ENCODE measurements around the gene POLA1. TPM values are rescaled to one million over a fixed set of nuclear protein-coding genes. Genes with fewer than 3 reads are reported as not detected.
A peak's percentile ranks its signal among the peaks of the same experiment; 100 is the strongest.

The POLA1 gene
- total RNA-seq, 1 donor from 2014 or later: 12.3 TPM

GRCh38 chrX:24828600-24828999 is 134.9 kb downstream of the POLA1 start:
- peaks cover 21% of the 10 kb centered on the region for H3K36me3 ChIP-seq
- H3K9me3 ChIP-seq: no peaks in the 10 kb centered on the region
- DNase-seq (no peak), ATAC-seq (no peak)
- TF ChIP-seq CTCF (IDR thresholded peaks at IDR 0.05): no peak
- H3K4me3 ChIP-seq: no peak overlapping the region
- H3K27me3 ChIP-seq (ENCODE audit: low read depth): no peaks in the 10 kb centered on the region
- H3K4me1 ChIP-seq: no peaks in the 10 kb centered on the region
- intact Hi-C loops (cut with DNase I): no loop called here
- H3K27ac ChIP-seq: no peak overlapping the region

- no peak overlapping the region for H3K27ac ChIP-seq
- no peak for TF ChIP-seq CTCF (IDR thresholded peaks at IDR 0.05)
- no peaks in the 10 kb centered on the region for H3K36me3 ChIP-seq
- H3K4me1 ChIP-seq: no peaks in the 10 kb centered on the region
- DNase-seq (no peak), ATAC-seq (no peak)
- H3K27me3 ChIP-seq (ENCODE audit: low read depth): no peaks in the 10 kb centered on the region
- H3K4me3 ChIP-seq: no peak overlapping the region
- intact Hi-C loops (cut with DNase I): no loop called here
- H3K9me3 ChIP-seq: no peaks in the 10 kb centered on the region
Observed at GRCh38 chrX:24833695-24834094, 140.0 kb downstream of the POLA1 start.

- Histone ChIP-seq H3K9me3 (no peaks in the 10 kb centered on the region), H3K36me3 (no peaks in the 10 kb centered on the region), H3K27ac (no peak overlapping the region), H3K4me3 (no peak overlapping the region), H3K4me1 (no peaks in the 10 kb centered on the region), H3K27me3 (ENCODE audit: low read depth) (no peaks in the 10 kb centered on the region)
- TF ChIP-seq CTCF (IDR thresholded peaks at IDR 0.05): no peak
- DNase-seq (no peak), ATAC-seq (no peak)
- intact Hi-C loops (cut with DNase I): no loop called here
Observed at GRCh38 chrX:24837966-24838365, 144.2 kb downstream of the POLA1 start.

- no peak overlapping the region for H3K4me3 ChIP-seq
- TF ChIP-seq CTCF (IDR thresholded peaks at IDR 0.05): peak; percentile 36
- no peak for ATAC-seq
- no peak for DNase-seq
- no peaks in the 10 kb centered on the region for H3K4me1 ChIP-seq
- no peaks in the 10 kb centered on the region for H3K27me3 ChIP-seq (ENCODE audit: low read depth)
- H3K9me3 ChIP-seq: no peaks in the 10 kb centered on the region
- no peaks in the 10 kb centered on the region for H3K36me3 ChIP-seq
- H3K27ac ChIP-seq: no peak overlapping the region
- intact Hi-C loops (cut with DNase I): no loop called here
Observed at GRCh38 chrX:24838629-24839028, 144.9 kb downstream of the POLA1 start.

- ATAC-seq (no peak), DNase-seq (no peak)
- no peak for TF ChIP-seq CTCF (IDR thresholded peaks at IDR 0.05)
- intact Hi-C loops (cut with DNase I): no loop called here
- H3K4me1 ChIP-seq: no peaks in the 10 kb centered on the region
- H3K9me3 ChIP-seq: no peaks in the 10 kb centered on the region
- H3K36me3 ChIP-seq: no peaks in the 10 kb centered on the region
- no peak overlapping the region for H3K27ac ChIP-seq
- no peak overlapping the region for H3K4me3 ChIP-seq
- H3K27me3 ChIP-seq (ENCODE audit: low read depth): no peaks in the 10 kb centered on the region
Observed at GRCh38 chrX:24839331-24839730, 145.6 kb downstream of the POLA1 start.

GRCh38 chrX:24842486-24842885 is 148.8 kb downstream of the POLA1 start:
- Histone ChIP-seq H3K36me3 (no peaks in the 10 kb centered on the region), H3K9me3 (no peaks in the 10 kb centered on the region), H3K27ac (no peak overlapping the region), H3K4me3 (no peak overlapping the region), H3K27me3 (ENCODE audit: low read depth) (no peaks in the 10 kb centered on the region), H3K4me1 (no peaks in the 10 kb centered on the region)
- intact Hi-C loops (cut with DNase I): no loop called here
- no peak for ATAC-seq
- no peak for TF ChIP-seq CTCF (IDR thresholded peaks at IDR 0.05)
- DNase-seq: no peak
